ENCODE measurements around the gene WDR41.

GRCh38 chr5:77390221-77390620 is 101.9 kb downstream of the WDR41 start:
- TF ChIP-seq, protein P1, sequence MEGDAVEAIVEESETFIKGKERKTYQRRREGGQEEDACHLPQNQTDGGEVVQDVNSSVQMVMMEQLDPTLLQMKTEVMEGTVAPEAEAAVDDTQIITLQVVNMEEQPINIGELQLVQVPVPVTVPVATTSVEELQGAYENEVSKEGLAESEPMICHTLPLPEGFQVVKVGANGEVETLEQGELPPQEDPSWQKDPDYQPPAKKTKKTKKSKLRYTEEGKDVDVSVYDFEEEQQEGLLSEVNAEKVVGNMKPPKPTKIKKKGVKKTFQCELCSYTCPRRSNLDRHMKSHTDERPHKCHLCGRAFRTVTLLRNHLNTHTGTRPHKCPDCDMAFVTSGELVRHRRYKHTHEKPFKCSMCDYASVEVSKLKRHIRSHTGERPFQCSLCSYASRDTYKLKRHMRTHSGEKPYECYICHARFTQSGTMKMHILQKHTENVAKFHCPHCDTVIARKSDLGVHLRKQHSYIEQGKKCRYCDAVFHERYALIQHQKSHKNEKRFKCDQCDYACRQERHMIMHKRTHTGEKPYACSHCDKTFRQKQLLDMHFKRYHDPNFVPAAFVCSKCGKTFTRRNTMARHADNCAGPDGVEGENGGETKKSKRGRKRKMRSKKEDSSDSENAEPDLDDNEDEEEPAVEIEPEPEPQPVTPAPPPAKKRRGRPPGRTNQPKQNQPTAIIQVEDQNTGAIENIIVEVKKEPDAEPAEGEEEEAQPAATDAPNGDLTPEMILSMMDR (IDR thresholded peaks at IDR 0.05), result no peak
- no peak for TF ChIP-seq POLR2A (IDR thresholded peaks at IDR 0.05)
